Stimulated activated CD8-positive, alpha-beta memory T cell treated with anti-CD3 and anti-CD28 coated beads, Interleukin-4, amount 100 ng/mL, for 48 hours (primary cell): ENCODE results near the gene PRDM2.

ENCODE experiments used
- DNase-seq: peaks from one replicate; pipeline ENCODE4 v3.0.0-alpha.2; 2020

The PRDM2 gene

DNA sequence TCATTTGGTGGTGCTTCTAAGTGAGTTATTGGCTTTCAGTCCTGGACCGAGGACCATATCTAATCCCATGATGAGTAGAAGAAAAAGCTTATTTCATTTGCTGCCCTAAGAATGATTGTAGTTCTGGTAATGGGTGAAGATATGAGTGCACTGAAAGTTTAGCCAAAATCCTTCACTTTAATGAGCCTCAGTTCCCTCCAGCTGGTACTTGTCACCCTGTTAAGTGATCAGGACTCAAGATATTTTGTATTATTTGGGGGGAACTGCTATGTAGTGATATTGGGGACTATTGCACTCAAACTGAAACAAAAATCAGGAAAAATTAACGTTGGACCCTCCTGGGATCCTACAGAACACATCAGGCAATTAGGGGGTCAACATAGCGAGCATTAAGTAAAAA, 165.9 kb downstream of the PRDM2 start:
- DNase-seq, result no peak

DNA sequence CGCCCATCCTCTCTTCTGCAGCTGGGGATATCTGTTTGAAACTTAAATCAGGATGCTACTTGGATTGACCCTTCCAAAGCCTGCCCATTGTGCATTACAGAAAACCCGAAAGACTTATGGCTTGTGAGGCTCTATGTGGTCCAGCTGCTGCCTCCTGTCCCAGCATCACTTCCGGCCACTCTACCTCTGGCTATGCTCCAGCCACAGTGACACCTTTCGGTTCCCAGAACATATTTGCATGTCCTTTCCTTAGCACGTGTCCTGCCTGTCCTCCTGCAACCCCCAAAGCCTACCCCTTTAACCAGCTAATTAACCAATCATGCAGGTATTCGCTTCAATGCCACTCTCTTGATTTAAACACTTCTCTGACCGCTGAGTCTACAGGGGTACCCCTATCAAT, 167.6 kb downstream of the PRDM2 start:
- DNase-seq, result no peak

DNA sequence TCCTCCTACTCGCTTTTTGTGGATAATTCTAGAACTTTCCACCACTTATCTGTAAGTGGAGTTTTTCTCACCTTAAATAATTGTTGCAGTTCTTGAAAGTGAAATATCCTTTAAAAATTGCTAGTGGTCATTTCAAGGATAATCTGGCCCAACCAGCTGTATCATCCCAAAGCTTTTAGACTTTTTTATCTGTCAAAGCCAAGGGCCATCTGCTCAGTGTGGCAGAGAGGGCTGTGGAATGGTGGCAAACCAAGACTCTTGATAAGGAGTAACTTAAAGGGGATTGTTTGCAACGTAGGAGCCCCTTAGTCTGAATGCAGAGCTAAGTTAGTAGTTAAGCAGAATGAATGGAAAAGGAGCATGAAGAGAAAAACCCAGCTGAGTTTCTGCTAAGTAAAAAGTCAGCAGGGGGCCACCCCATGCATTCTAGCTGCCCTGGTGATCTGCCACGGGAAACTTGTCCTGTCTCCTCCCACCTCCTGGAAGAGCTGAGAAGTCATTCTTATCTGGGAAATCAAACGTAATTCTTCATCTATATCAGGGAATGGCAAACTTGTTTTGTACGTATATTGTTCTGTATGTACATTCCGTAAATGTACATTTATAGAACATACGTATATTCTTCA, 169.3 kb downstream of the PRDM2 start:
- no peak for DNase-seq

DNA sequence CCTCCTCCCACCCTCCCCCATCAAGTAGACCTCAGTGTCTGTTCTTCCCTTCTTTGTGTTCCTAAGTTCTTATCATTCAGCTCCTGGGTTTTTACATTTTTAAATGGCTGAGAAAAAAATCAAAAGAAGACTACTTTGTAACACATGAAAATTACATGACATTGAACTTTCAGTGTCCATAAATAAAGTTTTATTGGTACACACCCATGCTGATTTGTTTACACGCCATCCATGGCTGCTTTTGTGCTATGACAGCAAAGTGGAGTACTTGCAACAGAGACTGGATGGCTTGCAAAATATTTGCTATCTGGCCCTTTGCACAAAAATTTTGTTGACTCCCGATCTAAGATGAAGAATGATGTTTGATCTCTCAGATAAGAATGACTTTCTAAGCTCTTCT, 171.4 kb downstream of the PRDM2 start:
- no peak for DNase-seq

DNA sequence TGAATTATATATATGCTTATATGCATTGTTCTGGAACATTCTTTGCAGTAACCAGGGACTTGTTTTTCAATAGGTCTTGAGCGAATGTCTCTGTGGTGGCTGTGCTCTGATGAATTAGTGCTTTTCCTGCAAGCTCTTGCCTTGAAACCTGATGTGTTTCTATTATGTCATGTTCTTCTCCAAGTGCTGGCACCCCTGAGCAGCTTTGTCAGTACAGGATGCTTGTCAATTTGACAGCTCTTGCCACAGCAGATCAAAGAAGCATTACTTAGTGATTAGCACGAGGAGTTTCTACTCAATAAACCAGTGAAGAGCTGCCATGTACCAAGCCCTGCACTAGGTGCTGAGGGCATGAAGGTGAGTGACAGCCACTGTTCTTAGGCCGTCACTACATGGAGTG, 171.9 kb downstream of the PRDM2 start:
- no peak for DNase-seq

DNA sequence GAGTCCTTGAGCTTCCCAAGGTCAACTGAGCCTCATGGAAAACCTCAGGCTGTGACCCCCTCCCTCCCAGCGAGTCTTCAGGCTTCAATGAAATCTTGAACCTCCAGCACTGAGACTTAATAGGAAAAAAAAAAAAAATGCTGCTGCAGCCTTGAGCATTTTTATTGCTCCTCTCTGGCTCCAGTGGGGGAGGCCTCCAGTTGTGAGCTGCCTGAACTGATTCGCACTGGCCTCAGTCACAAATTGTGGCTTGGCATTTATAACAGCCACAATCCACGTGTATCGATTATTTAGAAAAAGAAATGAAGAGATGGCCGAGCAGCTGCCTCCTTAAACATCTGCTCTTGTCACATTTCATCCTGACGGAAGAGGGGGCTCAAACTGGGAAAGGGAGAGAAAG, 173.0 kb downstream of the PRDM2 start:
- no peak for DNase-seq
